Cardiac septum (tissue), 1 donor: ENCODE data around the gene APOBEC3B. TPM values are rescaled to one million over a fixed set of nuclear protein-coding genes. Genes with fewer than 3 reads are reported as not detected.
A peak's percentile ranks its signal among the peaks of the same experiment; 100 is the strongest.
"Not testable (repeated sequence)": the region's sequence is repeated elsewhere in the genome, so short reads cannot be mapped to it uniquely, and the experiment has no call there.

Experiments
- DNase-seq: peaks from one replicate; pipeline ENCODE4 v3.0.0-alpha.2; 2020; ENCODE audit warnings: low spot score
- intact Hi-C: fragments of 100-400 bp; cut with DNase I; formaldehyde crosslinking; loops from one replicate; pipeline ENCODE4 v1.14.0; 2022
- total RNA-seq: library from RNA; stranded (reverse); fragmentation: NEBNext Ultra II Directional; extraction: Animal tissue kit (Norgen Biotek cat#: 25700); gene quantifications from one replicate; pipeline ENCODE4 v1.2.1, GENCODE V29; 2021
- donor health status: DM: no; HTN: no; CAD: no.

APOBEC3B gene
- total RNA-seq, 1 donor from 2014 or later, result 0.54 TPM

DNA sequence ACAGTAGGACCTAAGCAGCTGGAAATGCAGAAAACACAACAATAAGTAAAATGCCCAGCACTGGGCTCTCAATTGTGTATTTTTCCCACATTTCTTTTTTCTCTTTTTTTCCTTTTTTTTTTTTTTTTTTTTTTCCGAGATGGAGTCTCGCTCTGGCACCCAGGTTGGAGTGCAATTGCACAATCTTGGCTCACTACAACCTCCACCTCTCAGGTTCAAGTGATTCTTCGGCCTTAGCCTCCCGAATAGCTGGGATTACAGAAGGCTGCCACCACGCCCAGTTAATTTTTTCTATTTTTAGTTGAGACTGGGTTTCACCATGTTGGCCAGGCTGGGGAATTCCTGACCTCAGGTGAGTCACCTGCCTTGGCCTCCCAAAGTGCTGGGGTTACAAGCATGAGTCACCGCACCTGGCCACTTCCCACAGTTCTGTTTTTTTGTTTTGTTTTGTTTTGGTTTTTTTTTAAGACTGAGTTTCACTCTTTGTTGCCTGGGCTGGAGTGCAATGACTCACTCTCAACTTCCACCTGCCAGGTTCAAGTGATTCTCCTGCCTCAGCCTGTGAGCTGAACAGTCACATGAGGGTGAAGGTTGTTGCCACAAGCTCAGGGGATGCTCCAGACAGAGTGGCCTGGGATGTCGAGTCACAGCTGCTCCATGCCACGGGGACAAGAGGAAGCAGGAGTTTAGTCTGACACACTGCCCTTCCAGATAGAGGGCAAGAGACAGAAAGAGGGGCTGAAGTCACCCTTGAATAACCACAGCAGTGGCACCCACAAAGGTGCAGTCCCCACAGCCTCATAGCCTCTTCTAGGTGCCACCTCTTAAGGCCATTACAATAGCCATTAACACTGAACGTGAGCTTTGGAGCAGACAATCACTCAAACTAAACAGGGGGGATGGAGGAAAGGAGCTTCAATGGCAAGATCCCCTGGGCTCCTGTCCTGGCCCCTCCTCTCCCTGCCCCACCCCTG is 2.9 kb downstream of the APOBEC3B start:
- intact Hi-C loops, result not testable (repeated sequence)

DNA sequence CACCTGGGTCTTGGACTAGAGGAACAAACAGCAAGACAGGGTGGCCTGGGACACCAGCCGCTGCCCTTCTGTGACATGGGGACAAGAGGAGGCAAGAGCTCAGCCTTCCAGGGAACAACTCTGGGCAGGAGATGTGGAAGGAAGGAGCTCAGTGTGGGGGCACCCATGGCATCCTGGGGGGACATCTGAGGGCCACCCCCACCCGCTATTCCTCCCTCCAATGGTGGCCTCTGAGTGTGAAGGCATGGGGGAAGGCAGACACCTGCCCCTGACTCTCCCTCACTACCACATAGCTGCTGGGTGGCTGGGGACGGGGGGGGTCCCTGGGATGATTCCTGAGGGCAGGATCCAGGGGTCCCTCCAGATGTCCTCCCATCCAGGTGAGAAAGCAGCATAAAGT is 4.5 kb downstream of the APOBEC3B start:
- DNase-seq, result no peak
- intact Hi-C loops, result no loop called here

More for the DNA sequence above, 2.9 kb downstream of the APOBEC3B start:
- not testable (repeated sequence) for DNase-seq

DNA sequence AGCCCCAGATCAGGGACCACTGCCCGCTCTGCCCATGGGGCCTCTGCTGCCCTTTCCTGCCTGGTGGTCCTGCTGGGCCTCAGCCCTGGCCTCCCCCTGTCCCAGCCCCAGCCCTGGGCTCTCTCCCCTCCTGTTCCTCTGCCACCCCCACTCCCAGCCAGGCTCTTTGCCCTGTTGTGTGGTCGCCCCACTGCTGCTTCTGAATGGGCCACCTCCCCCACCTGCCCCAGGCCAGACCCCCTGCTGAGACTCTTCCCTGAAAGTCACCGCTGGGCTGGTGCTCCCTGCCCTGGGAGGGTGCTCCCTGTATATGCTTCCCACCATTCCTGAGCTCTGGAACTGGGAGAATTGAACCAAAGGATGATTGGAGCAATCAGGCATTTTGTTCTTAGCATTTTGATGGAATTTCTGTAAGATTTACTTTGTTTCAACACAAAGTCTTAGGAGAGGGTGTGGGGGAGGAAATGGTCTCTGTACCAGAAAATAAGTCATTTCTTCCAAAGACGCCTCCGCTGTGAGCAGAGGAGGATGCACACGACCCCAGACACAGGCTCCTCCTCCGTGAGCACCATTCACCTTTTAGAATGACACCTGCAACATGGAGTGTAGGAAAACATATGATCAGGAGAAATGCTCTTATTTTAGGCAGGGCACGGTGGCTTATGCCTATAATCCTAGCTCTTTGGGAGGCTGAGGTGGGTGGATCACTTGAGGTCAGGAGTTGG is 5.2 kb downstream of the APOBEC3B start:
- intact Hi-C loops, result no loop called here
- DNase-seq, result no peak

DNA sequence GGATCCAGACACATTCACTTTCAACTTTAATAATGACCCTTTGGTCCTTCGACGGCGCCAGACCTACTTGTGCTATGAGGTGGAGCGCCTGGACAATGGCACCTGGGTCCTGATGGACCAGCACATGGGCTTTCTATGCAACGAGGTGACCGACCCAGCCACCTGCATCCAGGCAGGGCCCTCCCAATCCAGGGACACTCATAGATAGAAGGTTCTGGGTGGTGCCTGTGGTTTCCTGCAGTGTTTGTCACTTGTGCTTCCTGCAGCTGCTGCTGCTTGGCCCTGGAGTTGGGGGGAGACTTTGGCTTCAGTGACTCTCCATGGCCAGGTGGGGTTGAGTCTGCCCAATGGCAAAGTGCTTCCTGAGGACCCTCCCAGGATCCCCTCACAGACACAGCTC is 7.3 kb downstream of the APOBEC3B start:
- no peak for DNase-seq
- intact Hi-C loops, result no loop called here

DNA sequence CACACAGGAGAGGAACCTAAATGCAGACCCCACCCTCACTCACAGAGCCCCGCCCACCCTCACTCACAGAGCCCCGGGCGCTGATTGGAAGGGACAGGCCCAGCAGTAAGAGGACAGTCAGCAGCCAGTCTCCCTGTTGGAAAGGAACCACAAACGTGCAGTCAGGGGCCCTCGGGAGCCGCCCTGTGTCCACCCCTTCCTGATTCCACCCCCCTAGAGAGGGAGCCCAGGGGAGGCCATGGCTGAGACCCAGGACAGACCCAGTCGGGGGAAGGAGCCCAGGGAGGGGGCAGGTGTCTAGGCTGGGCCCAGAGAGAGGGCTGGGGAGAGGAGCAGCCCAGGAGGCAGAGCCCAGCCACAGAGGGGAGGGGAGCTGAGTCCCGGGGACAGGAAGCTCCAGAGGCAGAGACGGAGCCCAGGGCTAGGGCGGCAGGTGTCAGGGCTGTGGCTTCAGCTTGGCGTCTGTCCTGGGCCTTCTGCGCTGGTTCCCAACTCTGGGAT is 10.8 kb downstream of the APOBEC3B start:
- DNase-seq, intact Hi-C loops: not testable (repeated sequence)

DNA sequence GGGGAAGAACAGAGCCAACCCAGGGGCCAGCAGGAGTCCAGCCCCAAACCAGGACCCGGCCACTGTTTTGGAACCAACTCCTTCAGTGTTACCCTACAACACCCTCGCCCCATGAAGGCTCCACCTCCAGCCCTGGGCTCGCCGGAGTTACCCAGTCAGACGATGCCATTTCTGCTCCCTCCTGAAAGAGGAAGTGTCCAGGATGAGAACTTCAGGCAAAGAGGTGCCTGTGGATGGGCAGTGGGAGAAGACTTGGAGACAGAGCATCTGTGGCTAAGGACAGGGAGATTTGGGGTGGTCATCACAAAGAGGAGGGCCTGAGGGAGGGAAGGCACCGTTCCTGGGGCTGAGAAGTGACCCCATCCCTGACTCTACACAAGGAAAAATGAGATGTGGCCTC is 14.0 kb downstream of the APOBEC3B start:
- no peak for DNase-seq
- intact Hi-C loops, result no loop called here

DNA sequence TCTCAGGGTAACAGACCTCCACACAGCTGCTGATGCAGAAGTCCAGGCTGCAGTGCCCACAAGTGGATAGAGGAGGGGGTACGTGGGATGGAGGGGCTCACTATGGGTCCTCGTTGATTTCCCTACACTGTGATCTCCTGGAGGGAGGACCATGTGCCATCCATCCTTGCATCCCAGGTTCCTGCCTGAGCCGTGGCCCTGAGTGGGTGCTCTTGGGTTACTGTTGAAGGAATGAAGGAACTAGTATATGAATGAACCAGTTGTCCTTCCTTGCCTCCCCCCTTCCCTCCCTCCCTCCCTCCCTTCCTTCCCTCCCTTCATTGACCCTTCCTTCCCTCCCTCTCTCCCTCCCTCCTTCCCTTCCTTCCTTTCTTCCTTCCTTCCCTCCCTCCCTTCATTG is 15.4 kb downstream of the APOBEC3B start:
- no peak for DNase-seq
- intact Hi-C loops, result no loop called here

DNA sequence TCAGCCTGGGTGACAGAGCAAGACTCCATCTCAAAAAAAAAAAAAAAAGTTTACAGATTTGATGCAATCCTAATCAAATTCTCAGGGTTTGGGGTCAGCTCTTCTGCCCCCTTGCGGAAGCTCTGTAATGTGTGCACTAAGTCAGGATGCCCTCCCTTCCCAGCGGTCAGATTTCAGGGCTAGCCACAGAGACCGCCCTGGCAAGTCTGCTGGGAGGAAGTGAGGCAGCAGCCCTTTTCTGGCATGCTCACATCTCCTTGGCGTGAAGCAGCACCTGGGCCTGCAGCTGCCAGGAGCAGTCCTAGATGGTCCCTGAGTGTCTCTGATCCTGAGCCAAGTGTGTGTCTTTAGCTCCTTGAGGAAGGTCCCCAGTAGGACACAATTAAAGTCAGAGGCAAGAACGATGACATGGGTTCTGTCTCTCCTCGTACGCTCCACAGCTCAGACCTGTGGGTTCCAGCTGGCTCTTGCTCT is 21.1 kb downstream of the APOBEC3B start:
- DNase-seq, result peak; percentile 84
- intact Hi-C loops, result loop anchor here (2.0 to 5.0 kb wide), 2 partner anchors 132 to 236 kb away; no protein-coding TSS in a partner anchor

DNA sequence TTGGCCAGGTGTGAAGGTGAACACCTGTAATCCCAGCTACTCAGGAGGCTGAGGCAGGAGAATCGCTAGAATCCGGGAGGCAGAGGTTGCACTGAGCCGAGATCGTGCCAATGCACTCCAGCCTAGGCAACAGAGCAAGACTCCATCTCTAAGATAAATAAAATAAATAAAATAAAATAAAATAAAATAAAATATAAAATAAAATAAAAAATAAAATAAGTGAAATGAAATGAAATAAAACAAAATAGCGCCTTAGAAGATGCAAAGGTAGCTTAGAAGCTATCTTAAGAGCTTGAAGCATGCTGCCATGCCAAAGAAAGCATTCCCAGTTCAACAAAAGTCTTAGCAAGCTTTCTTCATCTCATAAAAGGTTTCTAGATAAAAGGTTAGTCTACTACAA is 25.0 kb downstream of the APOBEC3B start:
- intact Hi-C loops, result loop anchor here (2.0 kb wide), 1 partner anchor 116 kb away; no protein-coding TSS in a partner anchor
- DNase-seq, result no peak

DNA sequence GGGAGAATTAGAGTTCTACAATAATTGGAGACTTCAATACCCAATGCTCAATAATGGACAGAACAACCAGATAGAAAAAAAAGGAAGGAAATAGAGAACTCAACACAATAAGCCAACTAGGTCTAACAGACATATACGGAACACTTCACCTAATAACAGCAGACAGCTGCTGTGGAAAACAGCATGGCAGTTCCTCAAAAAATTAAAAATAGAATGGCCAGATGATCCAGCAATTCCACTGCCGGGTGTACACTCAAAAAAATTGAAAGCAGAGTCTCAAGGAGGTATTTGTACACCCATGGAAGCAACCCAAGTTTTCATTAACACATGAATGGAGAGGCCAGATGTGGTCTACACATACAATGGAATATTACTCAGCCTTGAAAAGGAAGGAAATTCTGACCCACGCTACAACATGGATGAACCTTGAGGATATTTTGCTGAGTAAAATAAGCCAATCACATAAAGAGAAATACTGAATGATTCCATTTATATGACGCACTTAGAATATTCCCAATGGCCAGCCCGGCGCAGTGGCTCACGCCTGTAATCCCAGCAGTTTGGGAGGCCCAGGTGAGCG is 26.2 kb downstream of the APOBEC3B start:
- DNase-seq, intact Hi-C loops: not testable (repeated sequence)

DNA sequence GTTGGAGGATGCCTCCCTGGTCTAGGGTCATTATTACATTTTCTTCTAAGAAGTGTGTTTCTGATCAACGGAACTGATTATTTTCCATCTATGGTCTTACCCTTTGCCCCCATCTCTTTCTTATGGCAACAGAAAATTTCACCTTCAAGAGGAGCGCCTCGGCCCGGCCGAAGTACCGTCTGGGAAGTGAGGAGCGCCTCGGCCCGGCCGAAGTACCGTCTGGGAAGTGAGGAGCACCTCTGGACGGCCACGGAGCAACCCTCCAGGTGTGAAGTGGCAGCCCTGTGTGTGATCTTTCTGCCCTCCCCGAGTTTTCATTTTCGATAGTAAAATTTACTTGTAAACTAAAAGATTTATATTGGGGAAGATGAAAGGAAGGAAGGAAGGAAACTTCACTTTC is 28.8 kb downstream of the APOBEC3B start:
- DNase-seq, result no peak
- intact Hi-C loops, result loop anchor here (10.0 kb wide), 1 partner anchor 304 kb away; the partner anchor contains the start of gene RPL3

DNA sequence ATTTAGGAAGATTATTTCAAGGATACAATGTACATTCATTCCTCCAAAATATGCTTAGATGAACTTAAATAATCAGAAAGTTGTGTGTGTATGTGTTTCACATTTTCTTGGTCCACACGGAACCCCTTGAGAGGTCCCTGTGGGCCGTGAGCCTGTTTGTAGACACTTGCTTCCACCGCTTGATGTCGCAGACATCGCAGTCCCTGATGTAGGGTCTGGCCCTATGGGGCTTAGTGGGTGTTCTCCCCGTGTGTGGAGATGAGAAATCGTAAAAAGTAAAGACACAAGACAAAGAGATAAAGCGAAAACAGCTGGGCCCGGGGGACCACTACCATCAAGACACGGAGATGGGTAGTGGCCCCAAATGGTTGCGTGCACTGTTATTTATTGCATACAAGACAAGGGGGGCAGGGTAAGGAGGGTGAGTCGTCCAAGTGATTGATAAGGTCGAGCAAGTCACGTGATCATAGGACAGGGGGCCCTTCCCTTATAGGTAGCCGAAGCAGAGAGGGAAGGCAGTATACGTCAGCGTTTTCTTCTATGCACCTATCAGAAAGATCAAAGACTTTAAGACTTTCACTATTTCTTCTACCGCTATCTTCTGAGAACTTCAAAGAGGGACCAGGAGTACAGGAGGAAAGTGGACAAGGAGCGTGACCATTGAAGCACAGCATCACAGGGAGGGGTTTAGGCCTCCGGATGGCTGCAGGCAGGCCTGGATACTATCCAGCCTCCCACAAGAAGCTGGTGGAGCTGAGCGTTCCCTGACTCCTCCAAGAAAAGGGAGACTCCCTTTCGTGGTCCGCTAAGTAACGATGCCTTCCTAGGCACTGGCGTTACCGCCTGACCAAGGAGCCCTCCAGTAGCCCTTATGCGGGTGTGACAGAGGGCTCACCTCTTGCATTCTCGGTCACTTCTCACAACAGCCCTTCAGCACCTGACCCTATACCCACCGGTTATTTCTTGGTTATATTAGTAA is 30.7 kb downstream of the APOBEC3B start:
- no peak for DNase-seq
- intact Hi-C loops, result loop anchor here (10.0 kb wide), 1 partner anchor 302 kb away; the partner anchor contains the start of gene RPL3

DNA sequence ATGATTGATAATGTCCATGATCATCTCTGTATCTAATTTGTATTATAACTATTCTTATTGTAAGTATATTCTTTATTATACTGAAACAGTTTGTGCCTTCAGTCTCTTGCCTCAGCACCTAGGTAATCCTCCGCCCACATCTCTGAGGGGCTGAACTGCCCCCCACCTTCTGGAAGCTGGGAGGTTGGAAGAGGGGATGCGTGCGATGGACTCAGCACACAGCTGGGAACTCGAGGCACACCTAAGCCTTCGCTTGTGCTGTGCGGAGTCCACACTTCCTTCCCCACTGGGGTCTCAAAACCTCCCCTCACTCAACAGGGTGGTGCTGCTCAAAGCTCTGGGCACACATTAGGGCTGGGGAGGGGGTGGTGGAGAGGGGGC is 31.4 kb downstream of the APOBEC3B start:
- intact Hi-C loops, result loop anchor here (10.0 kb wide), 1 partner anchor 301 kb away; the partner anchor contains the start of gene RPL3
- not testable (repeated sequence) for DNase-seq

DNA sequence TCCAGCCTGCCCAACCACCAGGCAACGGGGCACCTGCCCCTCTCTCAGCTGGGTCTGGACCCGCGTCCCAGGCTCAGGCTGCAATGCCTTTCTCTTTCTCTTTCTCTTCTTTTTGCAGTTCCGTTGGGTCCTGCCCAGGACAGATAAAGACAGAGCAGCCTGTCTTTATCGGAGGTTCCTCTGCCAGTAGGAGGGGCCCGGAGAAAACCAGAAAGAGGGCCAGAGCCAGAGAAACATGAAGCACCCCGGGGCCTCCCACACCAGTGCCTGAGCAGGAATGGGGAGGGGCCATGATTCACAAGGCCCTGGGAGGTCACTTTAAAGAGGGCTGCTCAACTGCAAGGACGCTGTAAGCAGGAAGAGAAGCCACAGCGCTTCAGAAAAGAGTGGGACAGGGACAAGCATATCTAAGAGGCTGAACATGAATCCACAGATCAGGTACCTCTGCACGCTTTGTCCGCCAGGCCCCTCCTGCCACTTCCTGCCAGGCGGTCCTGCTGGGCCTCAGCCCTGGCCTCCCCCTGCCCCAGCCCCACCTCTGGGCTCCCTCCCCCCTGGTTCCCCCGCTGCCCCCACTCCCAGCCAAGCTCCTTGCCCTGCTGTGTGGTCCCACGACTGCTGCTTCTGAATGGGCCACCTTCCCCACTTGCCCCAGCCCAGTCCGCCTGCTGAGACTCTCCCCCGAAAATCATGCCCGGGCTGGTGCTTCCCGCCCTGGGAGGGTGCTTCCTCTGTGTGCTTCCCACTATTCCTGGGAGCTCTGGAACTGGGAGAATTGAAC is 32.0 kb downstream of the APOBEC3B start, which contains the start of gene APOBEC3C:
Gene APOBEC3C, plus strand, starts transcription at position 316 of the 781 bp plus-strand sequence. Its CDS starts 106 bp downstream, at position 422.
- intact Hi-C loops, result loop anchor here (10.0 kb wide), 1 partner anchor 301 kb away; the partner anchor contains the start of gene RPL3
- DNase-seq, result peak; percentile 90

DNA sequence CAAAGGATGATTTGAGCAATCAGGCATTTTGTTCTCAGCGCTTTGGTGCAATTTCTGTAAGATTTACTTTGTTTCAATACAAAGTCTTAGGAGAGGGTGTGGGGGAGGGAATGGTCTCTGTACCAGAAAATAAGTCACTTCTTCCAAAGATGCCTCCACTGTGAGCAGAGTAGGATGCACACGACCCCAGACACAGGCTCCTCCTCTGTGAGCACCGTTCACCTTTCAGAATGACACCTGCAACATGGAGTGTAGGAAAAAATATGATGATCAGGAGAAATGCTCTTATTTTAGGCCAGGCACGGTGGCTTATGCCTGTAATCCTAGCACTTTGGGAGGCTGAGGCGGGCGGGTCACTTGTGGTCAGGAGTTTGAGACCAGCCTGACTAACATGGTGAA is 32.6 kb downstream of the APOBEC3B start:
- intact Hi-C loops, result loop anchor here (10.0 kb wide), 1 partner anchor 300 kb away; the partner anchor contains the start of gene RPL3
- DNase-seq, result not testable (repeated sequence)

DNA sequence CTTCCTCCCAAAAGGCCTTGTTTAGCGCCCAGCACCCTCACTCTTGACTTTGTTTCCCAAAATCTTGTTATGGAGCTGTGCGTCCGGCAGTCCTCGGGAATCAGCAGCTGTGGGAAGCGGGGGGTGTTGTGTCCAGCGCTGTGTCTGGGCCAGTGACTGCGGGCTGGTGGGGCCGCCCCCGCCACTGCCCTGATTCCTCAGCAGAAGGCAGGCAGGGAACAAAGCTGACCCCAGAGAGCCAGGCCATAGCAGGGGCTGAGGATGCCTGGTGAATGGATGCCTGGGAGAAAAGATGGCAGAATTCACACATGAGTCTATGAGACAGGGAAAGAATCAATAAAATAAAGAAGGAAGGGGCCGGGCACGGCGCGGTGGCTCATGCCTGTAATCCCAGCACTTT is 34.4 kb downstream of the APOBEC3B start:
- intact Hi-C loops, result loop anchor here (10.0 kb wide), 1 partner anchor 298 kb away; the partner anchor contains the start of gene RPL3
- no peak for DNase-seq
